Tibial nerve (tissue), 4 donors: ENCODE measurements around the gene PPP1R15B. TPM values are rescaled to one million over a fixed set of nuclear protein-coding genes. Genes with fewer than 3 reads are reported as not detected.
"Not testable (repeated sequence)": the region's sequence is repeated elsewhere in the genome, so short reads cannot be mapped to it uniquely, and the experiment has no call there.

ENCODE experiments used
- DNase-seq, 2 donors: peaks; one replicate each; pipeline ENCODE4 v3.0.0-alpha.2; 2019; ENCODE audit warnings: low spot score in 2 of 2
- H3K27ac ChIP-seq, 4 donors: fragments of 200-600 bp; sonication (generic) in 3 of 4; one replicate each; pipeline ENCODE4 v1.5.1; 2017 to 2019; ENCODE audit warnings: mild to moderate bottlenecking in 1 of 4
- H3K27me3 ChIP-seq, 2 donors: fragments of 200-600 bp; sonication (generic) in 1 of 2; one replicate each; pipeline versions ENCODE4 v1.5.1 to v1.6.0; 2017 to 2019
- H3K36me3 ChIP-seq, 3 donors: fragments of 200-600 bp; sonication (generic); one replicate each; pipeline ENCODE4 v1.5.1; 2018 to 2019
- H3K4me1 ChIP-seq, 4 donors: fragments of 200-600 bp; sonication (generic) in 3 of 4; one replicate each; pipeline ENCODE4 v1.5.1; 2017 to 2019
- H3K4me3 ChIP-seq, 4 donors: fragments of 200-600 bp; sonication (generic) in 3 of 4; one replicate each; pipeline ENCODE4 v1.5.1; 2017 to 2019; ENCODE audit warnings: mild to moderate bottlenecking in 1 of 4, moderate library complexity in 1 of 4
- H3K9me3 ChIP-seq, 4 donors: fragments of 200-600 bp; sonication (generic) in 3 of 4; one replicate each; pipeline ENCODE4 v1.5.1; 2017 to 2019
- EP300 ChIP-seq, 2 donors: sonication (generic); formaldehyde crosslinking; IDR thresholded peaks; one replicate each; pipeline ENCODE4 v1.6.1; 2017; ENCODE audit warnings: antibody characterized with exemption in 2 of 2, mild to moderate bottlenecking in 1 of 2
- POLR2A ChIP-seq, 2 donors: fragments of 450-650 bp; IDR thresholded peaks; one replicate each; pipeline ENCODE4 v1.6.1; 2017; ENCODE audit warnings: antibody characterized with exemption in 2 of 2, mild to moderate bottlenecking in 2 of 2, moderate library complexity in 2 of 2
- WGBS, 2 donors: methylation state at CpG; one replicate each; pipeline ENCODE4 v1.1.5; 2018; 5-methylcytosine and 5-hydroxymethylcytosine counted together
- total RNA-seq, 4 donors: library from RNA; depleted of rRNA; stranded (reverse); fragments of >200 nt; gene quantifications; one replicate each; pipeline ENCODE4 v1.1.0, GENCODE V29; 2016
- TF ChIP-seq, protein P1 (sequence below), 5 experiments: fragments of 200-600 bp in 3 of 5; fragments of 450-650 bp in 2 of 5; sonication (generic) in 3 of 5; IDR thresholded peaks; one replicate each; pipeline ENCODE4 v1.5.1; 2016 to 2019; ENCODE audit warnings: antibody characterized with exemption in 5 of 5, mild to moderate bottlenecking in 3 of 5, moderate library complexity in 2 of 5

PPP1R15B gene
- total RNA-seq, 4 donors from 2014 or later: 42.9 to 59.9 (median 49.2) TPM

DNA sequence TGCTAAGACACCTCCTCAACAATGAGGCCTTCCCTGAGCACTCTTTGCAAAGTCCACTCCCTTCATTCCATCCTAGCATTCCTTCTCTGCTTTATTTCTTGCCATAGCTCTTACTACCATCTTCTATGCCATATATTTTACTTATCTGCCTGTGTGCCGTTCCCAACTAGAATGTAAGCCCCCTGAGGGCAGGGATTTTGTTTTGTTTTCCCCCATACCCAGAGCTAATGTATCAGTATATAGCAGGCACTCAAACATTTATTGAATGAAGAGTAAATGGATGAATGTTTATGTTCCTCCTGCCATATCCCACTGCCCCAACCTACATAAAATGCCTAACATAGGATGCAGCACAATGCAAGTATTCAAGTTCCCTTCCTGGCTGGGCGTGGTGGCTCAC lies 14.9 kb upstream of the PPP1R15B start:
- TF ChIP-seq EP300 (IDR thresholded peaks at IDR 0.05): no peak
- TF ChIP-seq, protein P1, sequence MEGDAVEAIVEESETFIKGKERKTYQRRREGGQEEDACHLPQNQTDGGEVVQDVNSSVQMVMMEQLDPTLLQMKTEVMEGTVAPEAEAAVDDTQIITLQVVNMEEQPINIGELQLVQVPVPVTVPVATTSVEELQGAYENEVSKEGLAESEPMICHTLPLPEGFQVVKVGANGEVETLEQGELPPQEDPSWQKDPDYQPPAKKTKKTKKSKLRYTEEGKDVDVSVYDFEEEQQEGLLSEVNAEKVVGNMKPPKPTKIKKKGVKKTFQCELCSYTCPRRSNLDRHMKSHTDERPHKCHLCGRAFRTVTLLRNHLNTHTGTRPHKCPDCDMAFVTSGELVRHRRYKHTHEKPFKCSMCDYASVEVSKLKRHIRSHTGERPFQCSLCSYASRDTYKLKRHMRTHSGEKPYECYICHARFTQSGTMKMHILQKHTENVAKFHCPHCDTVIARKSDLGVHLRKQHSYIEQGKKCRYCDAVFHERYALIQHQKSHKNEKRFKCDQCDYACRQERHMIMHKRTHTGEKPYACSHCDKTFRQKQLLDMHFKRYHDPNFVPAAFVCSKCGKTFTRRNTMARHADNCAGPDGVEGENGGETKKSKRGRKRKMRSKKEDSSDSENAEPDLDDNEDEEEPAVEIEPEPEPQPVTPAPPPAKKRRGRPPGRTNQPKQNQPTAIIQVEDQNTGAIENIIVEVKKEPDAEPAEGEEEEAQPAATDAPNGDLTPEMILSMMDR (IDR thresholded peaks at IDR 0.05): no peak
- TF ChIP-seq POLR2A (IDR thresholded peaks at IDR 0.05): no peak
- Histone ChIP-seq H3K27me3 (no peaks in the 10 kb centered on the region), H3K9me3 (no peaks in the 10 kb centered on the region), H3K4me3 (no peak overlapping the region), H3K36me3 (peaks cover 0 to 55% (median 14%) of the 10 kb centered on the region in 3 donors), H3K27ac (no peak overlapping the region), H3K4me1 (peaks cover 0 to 17% (median 0%) of the 10 kb centered on the region in 4 donors)
- DNase-seq: no peak
- 94% methylated on average over 2 of the region's 2 CpGs for WGBS, 2 donors

DNA sequence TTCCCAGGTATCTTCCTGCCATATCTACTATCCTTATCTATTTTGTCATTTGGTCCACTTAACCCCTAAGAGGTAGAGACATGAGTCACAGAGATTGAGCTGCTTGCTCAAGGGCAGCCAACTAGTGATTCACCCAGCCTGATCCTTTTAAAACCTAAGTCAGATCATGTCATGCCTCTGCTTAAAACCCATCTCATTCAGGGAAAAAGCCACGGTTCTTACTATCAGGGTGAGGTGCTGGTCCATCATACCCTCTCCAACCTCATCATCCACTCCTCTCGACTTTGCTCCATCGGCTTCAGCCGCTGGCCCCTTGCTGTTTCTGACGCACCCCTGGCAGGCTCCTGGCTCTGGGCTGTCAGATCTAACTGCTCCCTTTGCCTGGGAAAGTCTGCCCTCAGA lies 14.4 kb upstream of the PPP1R15B start:
- TF ChIP-seq EP300 (IDR thresholded peaks at IDR 0.05): no peak
- TF ChIP-seq POLR2A (IDR thresholded peaks at IDR 0.05): no peak
- TF ChIP-seq, protein P1 (IDR thresholded peaks at IDR 0.05): no peak
- H3K27ac ChIP-seq: no peak overlapping the region
- DNase-seq: no peak
- H3K36me3 ChIP-seq: peaks cover 0 to 58% (median 14%) of the 10 kb centered on the region in 3 donors
- no peaks in the 10 kb centered on the region for H3K27me3 ChIP-seq
- no peaks in the 10 kb centered on the region for H3K9me3 ChIP-seq
- H3K4me3 ChIP-seq: no peak overlapping the region
- peaks cover 0 to 13% (median 0%) of the 10 kb centered on the region in 4 donors for H3K4me1 ChIP-seq
- 92 to 95% methylated on average over 5 of the region's 5 CpGs for WGBS, 2 donors

DNA sequence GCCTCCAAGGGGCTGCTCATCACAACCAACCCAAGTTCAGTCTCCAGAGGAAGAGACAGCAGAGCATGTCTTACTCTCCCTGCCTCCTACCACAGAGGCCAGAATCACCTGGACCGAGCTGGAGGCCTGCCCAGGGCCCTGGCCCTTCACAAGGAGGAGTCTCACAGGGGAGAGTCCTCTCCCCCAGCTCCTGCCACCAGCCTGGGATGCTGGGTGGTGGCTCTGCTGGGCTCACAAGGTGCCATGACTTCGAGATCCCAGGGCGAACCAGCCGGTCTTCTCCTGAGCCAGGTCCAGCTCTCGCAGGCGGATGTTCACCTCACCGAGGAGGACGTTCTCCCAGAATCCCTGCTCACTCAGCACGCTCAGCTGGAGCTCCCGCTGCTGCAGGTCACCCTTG lies 13.0 kb upstream of the PPP1R15B start:
- peaks cover 0 to 53% (median 14%) of the 10 kb centered on the region in 3 donors for H3K36me3 ChIP-seq
- H3K4me1 ChIP-seq: peaks cover 0 to 12% (median 0%) of the 10 kb centered on the region in 4 donors
- no peak overlapping the region for H3K4me3 ChIP-seq
- WGBS, 2 donors: 93 to 94% methylated on average over 9 to 10 of the region's 10 CpGs
- no peak overlapping the region for H3K27ac ChIP-seq
- DNase-seq: no peak
- no peaks in the 10 kb centered on the region for H3K27me3 ChIP-seq
- H3K9me3 ChIP-seq: no peaks in the 10 kb centered on the region
- TF ChIP-seq, protein P1 (IDR thresholded peaks at IDR 0.05): no peak

GRCh38 chr1:204422061-204422705 lies 10.6 kb upstream of the PPP1R15B start:
- H3K27me3 ChIP-seq, DNase-seq, H3K9me3 ChIP-seq, H3K4me3 ChIP-seq: not testable (repeated sequence)
- Histone ChIP-seq H3K27ac (peak overlapping the region; percentile 8 to 86 (median 64)), H3K36me3 (peaks cover 0 to 42% (median 9%) of the 10 kb centered on the region in 3 donors), H3K4me1 (peaks cover 0 to 26% (median 12%) of the 10 kb centered on the region in 4 donors)
- 83 to 86% methylated on average over 8 of the region's 8 CpGs for WGBS, 2 donors

GRCh38 chr1:204421441-204421840 lies 9.8 kb upstream of the PPP1R15B start:
- H3K4me1 ChIP-seq: peaks cover 0 to 34% (median 14%) of the 10 kb centered on the region in 4 donors
- H3K27ac ChIP-seq: no peak overlapping the region
- no peak for DNase-seq
- H3K27me3 ChIP-seq: no peaks in the 10 kb centered on the region
- WGBS, 2 donors: 96% methylated on average over 1 of the region's 1 CpG
- TF ChIP-seq, protein P1 (IDR thresholded peaks at IDR 0.05): no peak
- no peak for TF ChIP-seq POLR2A (IDR thresholded peaks at IDR 0.05)
- TF ChIP-seq EP300 (IDR thresholded peaks at IDR 0.05): no peak
- H3K9me3 ChIP-seq: no peaks in the 10 kb centered on the region
- H3K4me3 ChIP-seq: no peak overlapping the region
- peaks cover 0 to 35% (median 9%) of the 10 kb centered on the region in 3 donors for H3K36me3 ChIP-seq
